C4-2B (cell line): ENCODE data around the gene SIPA1.
"Not testable (repeated sequence)": the region's sequence is repeated elsewhere in the genome, so short reads cannot be mapped to it uniquely, and the experiment has no call there.

Experiments used
- H3K27ac ChIP-seq: fragments of 450-650 bp; 2 replicates; pipeline ENCODE4 v1.5.1; 2017
- CTCF ChIP-seq: fragments of 450-650 bp; conservative IDR thresholded peaks from 2 replicates; pipeline ENCODE4 v1.5.1; 2017; ENCODE audit warnings: mild to moderate bottlenecking
- ZFX ChIP-seq: fragments of 450-650 bp; IDR thresholded peaks from 2 replicates; pipeline ENCODE4 v1.6.1; 2017

The SIPA1 gene

GRCh38 chr11:65663639-65664200 is 25.8 kb downstream of the SIPA1 start:
- peak overlapping the region; percentile 86 for H3K27ac ChIP-seq
- TF ChIP-seq ZFX (no peak), CTCF (no peak)

GRCh38 chr11:65672180-65672860 is 34.4 kb downstream of the SIPA1 start:
- H3K27ac ChIP-seq = no peak overlapping the region
- TF ChIP-seq CTCF (no peak), ZFX (no peak)

GRCh38 chr11:65672982-65673381 is 35.1 kb downstream of the SIPA1 start:
- no peak overlapping the region for H3K27ac ChIP-seq
- TF ChIP-seq CTCF (no peak), ZFX (no peak)

- H3K27ac ChIP-seq = no peak overlapping the region
- TF ChIP-seq ZFX (no peak), CTCF (no peak)
Measured at GRCh38 chr11:65680192-65680743, 42.4 kb downstream of the SIPA1 start.

- H3K27ac ChIP-seq = not testable (repeated sequence)
Measured at GRCh38 chr11:65683480-65683879, 45.6 kb downstream of the SIPA1 start.

GRCh38 chr11:65685981-65686380 is 48.1 kb downstream of the SIPA1 start:
- H3K27ac ChIP-seq = no peak overlapping the region
- no peak for TF ChIP-seq CTCF
- no peak for TF ChIP-seq ZFX

GRCh38 chr11:65691847-65692246 is 53.9 kb downstream of the SIPA1 start:
- not testable (repeated sequence) for H3K27ac ChIP-seq

- H3K27ac ChIP-seq = no peak overlapping the region
- TF ChIP-seq CTCF (no peak), ZFX (no peak)
Measured at GRCh38 chr11:65692367-65692766, 54.5 kb downstream of the SIPA1 start.
